GM12875 (cell line): ENCODE results near the gene SPATA31D4.
"Not testable (repeated sequence)": the region's sequence is repeated elsewhere in the genome, so short reads cannot be mapped to it uniquely, and the experiment has no call there.

Experiments
- H3K4me3 ChIP-seq: one replicate; pipeline ENCODE4 v1.5.1; 2011; ENCODE audit warnings: low read depth, low read length, control low read depth
- TF ChIP-seq, protein P1 (sequence below): IDR thresholded peaks from 2 replicates; pipeline ENCODE4 v1.5.1; 2011; ENCODE audit warnings: low read depth, mild to moderate bottlenecking, control low read depth, inconsistent platforms, low read length, moderate library complexity, borderline replicate concordance; ENCODE audit not compliant: insufficient read depth

Gene SPATA31D4

GRCh38 chr9:81915801-81916505 lies 12.3 kb upstream of the SPATA31D4 start:
- TF ChIP-seq, protein P1, sequence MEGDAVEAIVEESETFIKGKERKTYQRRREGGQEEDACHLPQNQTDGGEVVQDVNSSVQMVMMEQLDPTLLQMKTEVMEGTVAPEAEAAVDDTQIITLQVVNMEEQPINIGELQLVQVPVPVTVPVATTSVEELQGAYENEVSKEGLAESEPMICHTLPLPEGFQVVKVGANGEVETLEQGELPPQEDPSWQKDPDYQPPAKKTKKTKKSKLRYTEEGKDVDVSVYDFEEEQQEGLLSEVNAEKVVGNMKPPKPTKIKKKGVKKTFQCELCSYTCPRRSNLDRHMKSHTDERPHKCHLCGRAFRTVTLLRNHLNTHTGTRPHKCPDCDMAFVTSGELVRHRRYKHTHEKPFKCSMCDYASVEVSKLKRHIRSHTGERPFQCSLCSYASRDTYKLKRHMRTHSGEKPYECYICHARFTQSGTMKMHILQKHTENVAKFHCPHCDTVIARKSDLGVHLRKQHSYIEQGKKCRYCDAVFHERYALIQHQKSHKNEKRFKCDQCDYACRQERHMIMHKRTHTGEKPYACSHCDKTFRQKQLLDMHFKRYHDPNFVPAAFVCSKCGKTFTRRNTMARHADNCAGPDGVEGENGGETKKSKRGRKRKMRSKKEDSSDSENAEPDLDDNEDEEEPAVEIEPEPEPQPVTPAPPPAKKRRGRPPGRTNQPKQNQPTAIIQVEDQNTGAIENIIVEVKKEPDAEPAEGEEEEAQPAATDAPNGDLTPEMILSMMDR: no peak
- no peak overlapping the region for H3K4me3 ChIP-seq

DNA sequence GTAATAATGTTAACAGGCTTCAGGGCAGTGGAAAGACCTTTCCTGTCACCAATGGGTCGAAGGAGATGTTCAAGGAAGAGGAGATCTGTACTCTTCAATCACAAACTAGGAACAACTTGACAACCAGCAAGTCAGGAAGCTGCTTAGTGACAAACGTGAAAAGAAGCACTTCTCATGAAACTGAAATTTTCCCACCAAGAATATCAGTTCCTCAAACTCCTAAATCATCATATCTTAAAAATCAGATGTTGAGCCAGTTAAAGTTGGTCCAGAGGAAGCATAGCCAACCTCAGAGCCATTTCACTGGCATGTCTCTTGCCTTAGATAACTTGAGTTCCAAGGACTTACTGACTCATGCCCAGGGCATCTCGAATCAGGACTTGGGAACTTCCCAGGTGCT lies 9.7 kb upstream of the SPATA31D4 start:
- not testable (repeated sequence) for H3K4me3 ChIP-seq

DNA sequence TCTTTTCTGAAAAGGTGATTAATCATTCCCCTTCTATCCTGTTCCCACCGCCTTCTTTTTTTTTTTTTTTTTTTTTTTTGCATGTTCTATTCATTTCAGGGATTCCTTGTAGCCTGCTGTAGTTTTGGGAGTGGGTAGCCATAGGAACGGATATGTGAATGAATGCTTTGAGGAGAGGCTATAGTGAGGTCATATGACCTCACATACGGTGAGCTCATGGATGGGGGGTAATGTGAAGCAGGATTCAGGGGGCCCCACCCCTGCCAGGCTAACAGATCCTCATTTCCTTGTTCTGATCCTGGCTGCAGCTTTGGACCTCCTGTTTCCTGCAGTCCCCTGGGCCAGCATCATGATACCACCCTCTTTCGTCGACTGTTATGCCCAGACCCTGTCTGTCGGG lies 1.9 kb downstream of the SPATA31D4 start:
- H3K4me3 ChIP-seq: not testable (repeated sequence)

GRCh38 chr9:81933547-81933946 lies 5.3 kb downstream of the SPATA31D4 start:
- H3K4me3 ChIP-seq: not testable (repeated sequence)

DNA sequence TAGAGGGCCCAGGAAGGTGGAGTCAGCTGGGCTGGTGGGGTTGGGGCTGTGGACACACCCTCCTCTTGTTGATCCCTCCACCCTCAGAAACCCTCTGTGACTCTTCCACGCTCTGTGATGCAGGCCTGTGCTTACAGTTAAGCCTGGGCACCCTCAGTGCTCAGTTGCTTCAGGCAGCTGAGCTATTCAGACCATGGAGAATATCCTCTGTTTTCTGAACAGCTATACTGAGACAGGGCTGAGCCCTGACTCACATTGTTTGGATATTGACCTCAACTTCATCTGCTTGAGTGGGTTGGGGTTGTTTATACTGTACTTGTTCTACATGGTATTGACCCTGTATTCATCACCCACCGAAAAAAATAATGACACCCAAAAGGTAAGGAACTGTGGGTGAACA lies 15.2 kb downstream of the SPATA31D4 start, which contains the start of gene SPATA31D3:
TSS of gene SPATA31D3 (plus strand) at position 108 of the 400 bp plus-strand sequence. CDS start at position 194, 86 bp downstream.
- H3K4me3 ChIP-seq: not testable (repeated sequence)

DNA sequence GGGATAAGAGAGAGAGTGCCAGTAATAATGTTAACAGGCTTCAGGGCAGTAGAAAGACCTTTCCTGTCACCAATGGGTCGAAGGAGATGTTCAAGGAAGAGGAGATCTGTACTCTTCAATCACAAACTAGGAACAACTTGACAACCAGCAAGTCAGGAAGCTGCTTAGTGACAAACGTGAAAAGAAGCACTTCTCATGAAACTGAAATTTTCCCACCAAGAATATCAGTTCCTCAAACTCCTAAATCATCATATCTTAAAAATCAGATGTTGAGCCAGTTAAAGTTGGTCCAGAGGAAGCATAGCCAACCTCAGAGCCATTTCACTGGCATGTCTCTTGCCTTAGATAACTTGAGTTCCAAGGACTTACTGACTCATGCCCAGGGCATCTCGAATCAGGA lies 20.4 kb downstream of the SPATA31D4 start:
- not testable (repeated sequence) for H3K4me3 ChIP-seq

DNA sequence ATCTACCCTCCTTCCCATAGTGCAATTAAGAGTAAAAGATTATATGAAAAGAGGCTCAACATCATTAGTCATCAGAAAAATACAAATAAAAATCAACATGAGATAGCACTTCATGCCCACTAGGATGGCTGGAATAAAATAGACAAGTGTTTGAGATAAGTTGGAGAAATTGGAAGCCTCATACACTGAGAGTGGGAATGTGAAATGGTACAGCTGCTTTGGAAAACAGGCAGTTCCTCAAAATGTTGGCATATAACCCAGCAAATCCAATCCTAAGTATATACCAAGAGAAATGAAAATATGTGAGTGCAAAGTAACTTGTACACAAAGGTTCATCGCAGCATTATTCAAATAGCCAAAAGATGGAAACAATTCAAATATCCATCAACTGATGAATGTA lies 24.9 kb downstream of the SPATA31D4 start:
- no peak overlapping the region for H3K4me3 ChIP-seq
- TF ChIP-seq, protein P1: no peak

- no peak overlapping the region for H3K4me3 ChIP-seq
- TF ChIP-seq, protein P1: no peak
Measured at GRCh38 chr9:81955625-81956024, 27.4 kb downstream of the SPATA31D4 start.

- TF ChIP-seq, protein P1: no peak
Measured at GRCh38 chr9:81964218-81965171, 36.3 kb downstream of the SPATA31D4 start.

More at GRCh38 chr9:81964218-81965171, 36.3 kb downstream of the SPATA31D4 start:
- no peak overlapping the region for H3K4me3 ChIP-seq
